Stimulated activated CD8-positive, alpha-beta memory T cell treated with anti-CD3 and anti-CD28 coated beads, Interleukin-7, amount 100 ng/mL, for 1 hour (primary cell): Measurements from ENCODE around the gene SMYD5.
"Not testable (repeated sequence)": the region's sequence is repeated elsewhere in the genome, so short reads cannot be mapped to it uniquely, and the experiment has no call there.

Experiments
- DNase-seq, 2 donors: peaks; one replicate each; pipeline ENCODE4 v3.0.0-alpha.2; 2020; ENCODE audit warnings: low read depth in 2 of 2

Gene SMYD5

DNA sequence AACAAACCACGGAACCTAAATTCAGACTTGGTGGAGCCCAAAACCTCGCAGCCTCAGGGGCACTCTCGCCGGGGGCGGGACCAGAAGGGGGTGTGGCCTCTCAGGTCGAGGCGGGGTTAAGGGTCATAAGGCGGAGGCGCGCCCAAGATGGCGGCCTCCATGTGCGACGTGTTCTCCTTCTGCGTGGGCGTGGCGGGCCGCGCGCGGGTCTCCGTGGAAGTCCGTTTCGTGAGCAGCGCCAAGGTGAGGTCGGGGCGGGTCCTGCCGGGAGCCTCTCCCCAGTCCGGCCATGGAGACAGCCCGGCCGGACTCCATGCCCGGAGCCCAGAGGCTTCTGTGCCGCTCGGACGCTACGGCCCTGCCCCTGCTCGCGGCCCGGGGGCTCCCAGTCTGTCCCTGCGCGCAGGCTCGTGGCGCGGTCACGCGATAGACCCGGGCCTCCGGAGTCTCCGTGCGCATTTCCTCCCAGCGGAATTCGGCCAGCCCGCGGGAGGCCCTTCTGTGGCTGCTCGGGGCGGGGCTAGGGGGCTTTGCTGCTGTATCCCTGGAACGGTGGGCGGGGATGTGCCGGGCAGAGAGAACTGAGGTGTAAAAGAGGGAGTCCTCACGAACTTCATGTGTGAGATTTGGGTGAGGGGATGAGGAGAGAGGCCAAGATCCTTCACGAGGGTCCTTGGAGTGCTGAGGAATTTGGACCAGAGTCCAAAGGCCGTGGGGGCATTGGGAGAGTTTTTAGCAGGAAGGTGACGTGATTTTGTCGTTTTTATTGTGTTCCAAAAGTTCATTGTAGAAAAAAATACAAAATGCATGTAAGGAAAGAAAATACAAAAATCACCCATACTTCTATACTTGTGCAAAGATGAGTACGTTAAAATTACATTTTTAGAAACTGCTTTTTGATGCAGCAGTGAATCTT lies at the start of gene SMYD5:
TSS of gene SMYD5 (plus strand) at position 126 of the 916 bp plus-strand sequence. CDS start at position 148, 22 bp downstream.
- peak; percentile 82 for DNase-seq

GRCh38 chr2:73165978-73166377 lies 48.1 kb upstream of the SMYD5 start:
- not testable (repeated sequence) for DNase-seq

GRCh38 chr2:73166813-73167212 lies 47.2 kb upstream of the SMYD5 start:
- DNase-seq = not testable (repeated sequence)

- DNase-seq = not testable (repeated sequence)
Measured at GRCh38 chr2:73168348-73168747, 45.7 kb upstream of the SMYD5 start.

- not testable (repeated sequence) for DNase-seq
Measured at GRCh38 chr2:73170341-73170740, 43.7 kb upstream of the SMYD5 start.

- no peak for DNase-seq
Measured at GRCh38 chr2:73172963-73173362, 41.1 kb upstream of the SMYD5 start.

DNA sequence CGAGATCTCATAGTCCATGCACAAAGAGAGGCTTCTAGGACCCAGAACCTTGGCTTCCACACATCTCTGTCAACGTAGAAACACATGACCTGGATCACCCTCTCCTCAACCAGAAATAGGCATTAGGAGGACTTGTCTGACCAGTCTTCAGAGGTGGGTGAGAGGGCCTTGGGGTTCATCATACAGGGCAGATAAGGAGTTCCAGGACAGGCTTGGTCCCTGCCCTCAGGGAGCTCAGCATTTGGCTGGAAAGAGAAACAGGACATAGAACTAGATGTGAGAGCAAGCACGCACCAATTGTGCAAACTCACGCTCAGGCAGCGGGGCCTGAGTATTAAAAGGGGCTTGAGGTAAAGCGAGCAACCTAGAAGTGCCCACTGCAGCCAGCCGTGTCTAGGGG lies 40.3 kb upstream of the SMYD5 start:
- no peak for DNase-seq

DNA sequence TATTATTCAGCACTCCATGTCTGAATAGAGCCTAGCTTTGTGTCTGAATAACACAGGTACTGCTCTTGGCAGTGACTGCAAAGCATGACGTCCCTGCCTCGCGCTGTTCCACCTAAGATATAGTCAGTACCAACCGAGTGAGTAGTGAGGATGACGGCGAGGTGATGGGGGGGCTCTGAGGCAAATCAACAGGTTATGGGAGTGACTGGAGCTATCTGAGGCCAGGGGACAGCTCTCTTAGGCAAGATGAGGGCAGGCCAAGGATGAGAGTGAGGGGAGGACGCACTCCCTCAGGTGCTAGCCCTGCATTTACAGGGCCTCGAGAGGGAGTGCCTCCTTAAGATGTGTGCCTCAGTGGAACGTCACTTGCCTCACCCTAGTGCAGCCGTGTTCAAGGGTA lies 39.8 kb upstream of the SMYD5 start:
- DNase-seq = no peak

GRCh38 chr2:73174941-73175662 lies 38.9 kb upstream of the SMYD5 start:
- DNase-seq = no peak

- peak; percentile 42 to 53 for DNase-seq
Measured at GRCh38 chr2:73175663-73176204, 38.3 kb upstream of the SMYD5 start.

DNA sequence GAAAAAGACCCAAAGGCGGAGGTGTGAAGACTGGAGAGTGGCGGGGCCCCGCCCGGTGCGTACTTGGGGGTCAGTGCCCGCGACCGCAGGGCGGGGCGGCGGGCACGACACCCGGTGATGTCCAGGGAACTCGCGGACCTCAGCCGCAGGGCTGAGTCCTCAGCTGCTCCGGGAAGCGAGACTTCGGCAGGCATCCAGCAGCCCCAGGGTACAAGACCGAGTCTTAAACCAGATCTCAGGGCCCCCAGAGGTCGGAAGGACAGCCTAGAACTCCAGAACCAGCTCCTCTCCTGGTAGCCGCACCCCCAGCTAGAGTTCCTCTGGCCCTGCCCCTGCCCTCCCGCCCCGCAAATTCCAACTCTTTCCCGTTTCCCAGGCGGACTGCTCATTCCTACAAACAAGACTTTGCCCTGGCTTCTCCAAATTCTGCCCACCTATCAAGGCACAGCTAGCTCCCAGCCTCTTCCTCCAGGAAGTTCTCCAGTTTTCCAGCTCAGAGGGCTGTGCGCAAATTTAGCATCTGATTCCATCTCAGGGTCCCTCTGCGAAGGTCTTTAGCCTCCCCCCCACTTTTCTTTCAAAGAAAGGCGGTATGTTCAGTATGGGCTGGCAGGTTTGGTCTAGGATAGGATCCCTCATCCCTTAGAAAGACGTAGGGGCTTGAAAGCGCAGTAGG lies 37.7 kb upstream of the SMYD5 start:
- DNase-seq = no peak

- peak; percentile 75 to 81 for DNase-seq
Measured at GRCh38 chr2:73176881-73177644, 37.0 kb upstream of the SMYD5 start.

GRCh38 chr2:73177645-73178255 lies 36.3 kb upstream of the SMYD5 start:
- DNase-seq = no peak

DNA sequence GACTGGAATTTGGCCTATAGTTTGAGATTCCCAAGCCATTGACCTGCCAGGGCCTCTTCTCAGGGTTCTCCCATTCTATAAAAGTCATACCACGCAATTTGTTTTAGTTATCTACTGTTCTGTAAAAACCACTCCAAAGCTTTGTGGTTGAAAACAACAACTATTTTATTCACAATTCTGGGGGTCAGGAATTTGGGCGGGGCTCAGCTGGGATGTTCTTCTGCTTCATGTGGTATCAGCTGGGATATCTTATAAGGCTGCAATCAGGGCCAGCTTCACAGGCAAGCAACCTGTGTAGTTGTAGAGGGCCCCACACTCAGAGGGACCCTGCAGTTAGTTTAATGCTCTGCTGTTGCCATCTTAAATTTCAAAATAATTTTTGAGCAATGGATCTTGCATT lies 28.1 kb upstream of the SMYD5 start:
- no peak for DNase-seq

GRCh38 chr2:73187549-73187948 lies 26.5 kb upstream of the SMYD5 start:
- DNase-seq = no peak

DNA sequence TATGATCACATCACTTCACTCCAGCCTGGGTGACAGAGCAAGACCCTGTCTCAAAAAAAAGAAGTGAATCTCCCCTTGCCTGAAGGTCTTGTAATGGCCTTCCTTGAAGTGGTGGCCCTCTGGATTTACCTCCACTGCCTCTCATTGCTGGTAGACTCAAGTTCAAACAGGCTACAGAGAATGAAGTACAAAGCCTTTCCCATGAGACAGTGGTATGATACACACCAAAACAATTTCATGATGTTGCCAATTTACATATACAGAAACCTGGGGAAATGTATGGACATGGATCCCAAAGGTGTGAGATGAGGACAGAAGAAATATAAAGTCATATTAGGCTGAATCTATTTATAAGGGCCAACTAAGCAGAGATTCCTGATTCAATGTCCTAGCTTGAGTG lies 16.5 kb upstream of the SMYD5 start:
- no peak for DNase-seq

DNA sequence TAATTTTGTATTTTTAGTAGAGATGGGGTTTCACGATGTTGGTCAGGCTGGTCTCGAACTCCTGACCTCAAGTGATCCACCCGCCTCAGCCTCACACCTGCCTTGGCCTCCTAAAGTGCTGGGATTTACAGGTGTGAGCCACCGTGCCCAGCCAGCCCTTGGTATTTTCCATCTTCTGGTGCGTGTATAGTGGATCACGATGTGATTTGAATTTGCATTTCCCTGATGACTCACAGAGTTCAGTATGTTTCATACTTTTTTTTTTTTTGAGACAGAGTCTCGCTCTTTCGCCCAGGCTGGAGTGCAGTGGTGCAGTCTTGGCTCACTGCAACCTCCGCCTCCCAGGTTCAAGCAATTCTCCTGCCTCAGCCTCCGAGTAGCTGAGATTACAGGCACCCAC lies 13.8 kb upstream of the SMYD5 start:
- not testable (repeated sequence) for DNase-seq

- no peak for DNase-seq
Measured at GRCh38 chr2:73202156-73203054, 11.6 kb upstream of the SMYD5 start, which contains the start of gene NOTO. Gene NOTO (plus strand): TSS chr2:73202574. CDS start chr2:73202667, 93 bp downstream.

GRCh38 chr2:73203055-73203681 lies 10.9 kb upstream of the SMYD5 start:
- DNase-seq = no peak
